Coronary artery (tissue), 2 donors: ENCODE results near the gene ABCC5.
"Not testable (repeated sequence)": the region's sequence is repeated elsewhere in the genome, so short reads cannot be mapped to it uniquely, and the experiment has no call there.

ENCODE experiments used
- DNase-seq: peaks from one replicate; pipeline ENCODE4 v3.0.0-alpha.2; 2017; ENCODE audit warnings: low spot score
- H3K27ac ChIP-seq, 2 donors: fragments of 200-600 bp; sonication (generic); one replicate each; pipeline ENCODE4 v1.5.1; 2016 to 2019
- H3K4me3 ChIP-seq: fragments of 200-600 bp; sonication (generic); 2 replicates; pipeline ENCODE4 v1.5.1; 2016; ENCODE audit warnings: mild to moderate bottlenecking, moderate library complexity
- CTCF ChIP-seq: fragments of 200-600 bp; sonication (generic); IDR thresholded peaks from one replicate; pipeline ENCODE4 v1.5.1; 2019; ENCODE audit warnings: antibody characterized with exemption

ABCC5 gene

GRCh38 chr3:183883291-183884096 is 134.2 kb downstream of the ABCC5 start:
- DNase-seq: no peak
- Histone ChIP-seq H3K4me3 (peak overlapping the region; percentile 89), H3K27ac (peak overlapping the region in 1 of 2 donors; percentile 15)
- TF ChIP-seq CTCF: no peak

- TF ChIP-seq CTCF: no peak
- H3K4me3 ChIP-seq: no peak overlapping the region
- H3K27ac ChIP-seq: no peak overlapping the region
- no peak for DNase-seq
Measured at GRCh38 chr3:183880121-183880520, 137.6 kb downstream of the ABCC5 start.

GRCh38 chr3:183879243-183879642 is 138.4 kb downstream of the ABCC5 start:
- Histone ChIP-seq H3K27ac (no peak overlapping the region), H3K4me3 (no peak overlapping the region)
- no peak for DNase-seq
- TF ChIP-seq CTCF: no peak

GRCh38 chr3:183878071-183878470 is 139.6 kb downstream of the ABCC5 start:
- no peak for DNase-seq
- H3K4me3 ChIP-seq: no peak overlapping the region
- TF ChIP-seq CTCF: no peak
- H3K27ac ChIP-seq: peak overlapping the region in 1 of 2 donors; percentile 32

GRCh38 chr3:183877227-183877626 is 140.5 kb downstream of the ABCC5 start:
- not testable (repeated sequence) for DNase-seq, H3K4me3 ChIP-seq
- H3K27ac ChIP-seq: peak overlapping the region in 1 of 2 donors; percentile 16

GRCh38 chr3:183875411-183875810 is 142.3 kb downstream of the ABCC5 start:
- no peak for DNase-seq
- Histone ChIP-seq H3K4me3 (no peak overlapping the region), H3K27ac (no peak overlapping the region)
- TF ChIP-seq CTCF: no peak

- Histone ChIP-seq H3K27ac (no peak overlapping the region), H3K4me3 (no peak overlapping the region)
- no peak for DNase-seq
- TF ChIP-seq CTCF: no peak
Measured at GRCh38 chr3:183873914-183874313, 143.8 kb downstream of the ABCC5 start.
